ENCODE measurements around the gene ADGRV1.
"Not testable (repeated sequence)": the region's sequence is repeated elsewhere in the genome, so short reads cannot be mapped to it uniquely, and the experiment has no call there.

DNA sequence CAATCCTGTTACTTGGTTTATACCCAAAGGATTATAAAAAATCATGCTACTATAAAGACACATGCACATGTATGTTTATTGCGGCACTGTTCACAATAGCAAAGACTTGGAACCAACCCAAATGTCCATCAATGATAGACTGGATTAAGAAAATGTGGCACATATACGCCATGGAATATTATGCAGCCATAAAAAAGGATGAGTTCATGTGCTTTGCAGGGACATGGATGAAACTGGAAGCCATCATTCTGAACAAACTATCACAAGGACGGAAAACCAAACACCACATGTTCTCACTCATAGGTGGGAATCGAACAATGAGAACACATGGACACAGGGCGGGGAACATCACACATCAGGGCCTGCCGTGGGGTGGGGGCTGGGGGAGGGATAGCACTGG is 34.5 kb downstream of the ADGRV1 start:
- not testable (repeated sequence) for TF ChIP-seq RBAK, ZNF24 (tag by site-specific recombination; IDR thresholded peaks at IDR 0.05)
